GM18519 (cell line): ENCODE results near the gene CDPF1.
"Not testable (repeated sequence)": the region's sequence is repeated elsewhere in the genome, so short reads cannot be mapped to it uniquely, and the experiment has no call there.

Experiments
- ATAC-seq: cut with Tn5 transposase; IDR thresholded peaks from one replicate; pipeline ENCODE4 v1.9.1; 2021; ENCODE audit warnings: mild to moderate bottlenecking, moderate library complexity; ENCODE audit not compliant: unreplicated experiment, low FRiP score

The CDPF1 gene

GRCh38 chr22:46281866-46282678 lies 32.0 kb upstream of the CDPF1 start:
- no peak for ATAC-seq

GRCh38 chr22:46280999-46281623 lies 31.0 kb upstream of the CDPF1 start:
- ATAC-seq = no peak

GRCh38 chr22:46280063-46280817 lies 30.1 kb upstream of the CDPF1 start:
- ATAC-seq = no peak

- no peak for ATAC-seq
These were observed 28.9 kb upstream of the CDPF1 start for GRCh38 chr22:46278656-46279645.

- ATAC-seq = no peak
These were observed 26.5 kb upstream of the CDPF1 start for GRCh38 chr22:46276563-46276962.

- ATAC-seq = no peak
These were observed 25.5 kb upstream of the CDPF1 start for GRCh38 chr22:46275455-46276122.

- no peak for ATAC-seq
These were observed 24.3 kb upstream of the CDPF1 start for GRCh38 chr22:46274381-46274780.

GRCh38 chr22:46273432-46274148 lies 23.5 kb upstream of the CDPF1 start:
- ATAC-seq = no peak

- no peak for ATAC-seq
These were observed 22.8 kb upstream of the CDPF1 start for GRCh38 chr22:46272762-46273431.

- no peak for ATAC-seq
These were observed 22.1 kb upstream of the CDPF1 start for GRCh38 chr22:46272196-46272595.

- ATAC-seq = no peak
These were observed 19.5 kb upstream of the CDPF1 start for GRCh38 chr22:46269564-46269963.

GRCh38 chr22:46267431-46268279 lies 17.6 kb upstream of the CDPF1 start, which contains the start of gene TTC38:
Gene TTC38, plus strand, starts transcription at chr22:46268008. Its CDS starts 32 bp downstream, at chr22:46268040.
- no peak for ATAC-seq

- not testable (repeated sequence) for ATAC-seq
These were observed 15.5 kb upstream of the CDPF1 start for GRCh38 chr22:46265627-46266026.

GRCh38 chr22:46264520-46264919 lies 14.4 kb upstream of the CDPF1 start:
- ATAC-seq = not testable (repeated sequence)

- ATAC-seq = no peak
These were observed 13.1 kb upstream of the CDPF1 start, which contains the start of gene PKDREJ for GRCh38 chr22:46263216-46263590. Gene PKDREJ, minus strand, starts transcription at chr22:46263343. Its CDS starts 21 bp downstream, at chr22:46263322.

GRCh38 chr22:46262449-46263215 lies 12.5 kb upstream of the CDPF1 start:
- no peak for ATAC-seq

- no peak for ATAC-seq
These were observed 9.9 kb upstream of the CDPF1 start for GRCh38 chr22:46260038-46260437.
